CD4-positive, alpha-beta T cell treated with Interleukin-6 at 100 ng/mL for 8 hours (primary cell): ENCODE measurements around the gene SSTR1.
"Not testable (repeated sequence)": the region's sequence is repeated elsewhere in the genome, so short reads cannot be mapped to it uniquely, and the experiment has no call there.

Experiments
- DNase-seq: peaks from one replicate; pipeline ENCODE4 v3.0.0-alpha.2; 2020; ENCODE audit warnings: mixed read lengths, low spot score

Gene SSTR1

GRCh38 chr14:38207736-38208617, at the start of gene SSTR1:
SSTR1 (plus strand) TSS chr14:38207904; CDS start chr14:38209390, 1,486 bp downstream.
- DNase-seq: no peak

DNA sequence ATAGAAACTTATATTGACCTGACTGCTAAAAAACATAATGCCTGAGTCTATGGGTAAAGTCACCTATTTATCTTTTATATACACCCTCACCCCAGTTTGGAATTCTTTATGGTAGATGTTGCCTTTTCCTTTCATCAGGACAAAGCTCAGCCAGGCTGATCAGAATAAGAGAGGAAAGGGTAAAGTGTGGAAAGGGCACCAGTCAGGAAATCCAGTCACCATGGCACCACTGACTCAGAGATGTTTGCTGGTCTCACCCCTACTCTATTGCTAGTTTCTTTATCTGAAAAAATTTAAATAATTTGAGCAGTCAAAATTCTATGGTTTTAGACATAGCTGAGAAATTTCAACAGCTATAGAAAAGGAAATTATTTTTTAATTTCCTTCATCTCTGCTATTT, 49.2 kb upstream of the SSTR1 start:
- no peak for DNase-seq

DNA sequence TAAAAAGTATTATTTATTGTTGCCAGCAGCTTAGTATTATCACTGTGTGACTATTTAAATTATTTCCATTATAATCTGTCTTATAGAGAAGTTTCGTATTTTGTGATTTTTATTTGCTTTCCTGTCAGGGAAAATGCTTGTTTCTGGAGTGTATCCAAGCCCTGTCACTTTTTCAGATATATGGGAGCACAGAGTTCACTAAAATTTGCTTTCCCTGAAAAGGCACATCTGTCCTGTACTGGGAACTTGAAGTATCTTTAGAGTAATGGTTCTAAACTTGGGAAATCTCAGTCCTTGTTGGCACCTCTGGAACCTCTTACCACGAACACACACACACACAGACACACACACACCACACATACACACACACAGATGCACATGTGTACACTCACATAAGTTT, 39.3 kb upstream of the SSTR1 start:
- no peak for DNase-seq

- DNase-seq: no peak
These were observed 36.5 kb upstream of the SSTR1 start for GRCh38 chr14:38171197-38171596.

- DNase-seq: no peak
These were observed 33.0 kb upstream of the SSTR1 start for GRCh38 chr14:38174711-38175110.

DNA sequence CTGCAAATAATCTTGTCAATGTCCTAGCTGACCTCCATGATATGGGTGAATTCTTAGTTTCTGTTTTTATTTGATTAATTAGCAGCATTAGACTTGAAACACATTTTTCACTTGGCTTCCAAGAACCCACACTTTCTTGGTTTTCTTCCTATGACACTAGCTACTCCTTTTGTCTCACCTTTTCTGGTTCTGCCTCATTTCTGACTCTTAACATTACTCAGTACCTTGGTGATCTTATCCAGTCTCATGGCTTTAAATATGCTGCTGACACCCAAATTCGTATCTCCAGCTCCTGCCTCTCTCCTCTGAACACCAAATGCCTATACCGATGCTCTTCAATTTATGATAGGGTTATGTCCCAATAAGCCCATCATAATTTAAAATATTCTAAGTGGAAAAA, 32.0 kb upstream of the SSTR1 start:
- no peak for DNase-seq

DNA sequence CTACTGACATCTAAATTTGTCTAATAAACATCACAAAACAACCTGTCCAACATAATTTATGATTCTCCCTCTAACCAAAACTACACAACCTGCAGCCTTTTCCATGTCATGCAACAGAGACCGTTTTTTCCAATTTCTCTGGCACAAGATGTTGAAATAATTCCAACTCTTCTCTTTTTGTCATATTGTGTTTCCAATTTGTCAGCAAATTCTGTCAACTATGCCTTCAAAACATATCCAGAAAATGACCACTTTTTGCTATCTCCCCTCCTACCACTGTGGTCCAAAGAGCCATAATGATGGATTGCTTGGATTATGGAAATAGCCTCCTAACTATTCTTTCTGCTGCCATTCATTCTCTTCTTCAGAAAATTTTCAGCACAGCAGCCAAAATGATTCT, 31.3 kb upstream of the SSTR1 start:
- DNase-seq: no peak

GRCh38 chr14:38184132-38184531, 23.6 kb upstream of the SSTR1 start:
- no peak for DNase-seq

GRCh38 chr14:38185671-38186070, 22.0 kb upstream of the SSTR1 start:
- DNase-seq: no peak

GRCh38 chr14:38186216-38186615, 21.5 kb upstream of the SSTR1 start:
- no peak for DNase-seq

GRCh38 chr14:38187528-38187927, 20.2 kb upstream of the SSTR1 start:
- no peak for DNase-seq

DNA sequence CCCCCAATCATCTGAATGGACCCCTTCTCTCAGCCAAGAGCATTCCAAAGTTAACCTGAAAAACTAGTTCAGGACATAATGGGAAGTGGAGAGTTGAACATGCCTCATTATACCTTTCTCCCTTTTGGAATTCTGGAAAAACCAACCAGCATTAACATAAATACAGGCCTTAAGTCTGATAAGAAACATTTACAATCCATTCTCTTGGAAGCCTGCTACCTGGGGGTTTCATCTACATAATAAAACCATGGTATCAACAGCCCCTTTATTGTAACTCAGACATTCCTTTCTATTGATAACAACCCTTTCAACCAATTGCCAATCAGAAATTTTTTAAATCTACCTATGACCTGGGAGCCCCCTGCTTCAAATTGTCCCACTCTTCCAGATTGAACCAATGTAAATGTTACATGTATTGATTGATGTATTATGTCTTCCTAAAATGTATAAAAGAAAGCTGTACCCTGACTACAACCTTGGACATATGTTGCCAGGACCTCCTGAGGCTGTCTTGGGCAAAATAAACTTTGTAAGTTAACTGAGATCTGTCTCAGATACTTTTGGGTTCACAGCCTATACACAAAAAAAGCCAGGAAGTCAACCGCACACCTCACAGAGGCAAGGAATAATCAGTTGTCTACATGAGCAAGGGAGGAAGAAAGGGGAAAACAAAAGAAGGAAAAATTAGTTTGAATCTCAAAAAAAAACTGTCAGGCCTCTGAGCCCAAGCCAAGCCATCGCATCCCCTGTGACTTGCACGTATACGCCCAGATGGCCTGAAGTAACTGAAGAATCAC, 17.6 kb upstream of the SSTR1 start:
- DNase-seq: no peak

DNA sequence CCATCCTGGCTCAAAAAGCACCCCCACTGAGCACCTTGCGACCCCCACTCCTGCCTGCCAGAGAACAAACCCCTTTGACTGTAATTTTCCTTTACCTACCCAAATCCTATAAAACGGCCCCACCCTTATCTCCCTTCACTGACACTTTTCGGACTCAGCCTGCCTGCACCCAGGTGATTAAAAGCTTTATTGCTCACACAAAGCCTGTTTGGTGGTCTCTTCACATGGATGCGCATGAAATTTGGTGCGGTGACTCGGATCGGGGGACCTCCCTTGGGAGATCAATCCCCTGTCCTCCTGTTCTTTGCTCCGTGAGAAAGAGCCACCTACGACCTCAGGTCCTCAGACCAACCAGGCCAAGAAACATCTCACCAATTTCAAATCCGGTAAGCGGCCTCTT, 16.9 kb upstream of the SSTR1 start:
- not testable (repeated sequence) for DNase-seq

GRCh38 chr14:38191491-38191890, 16.2 kb upstream of the SSTR1 start:
- not testable (repeated sequence) for DNase-seq

DNA sequence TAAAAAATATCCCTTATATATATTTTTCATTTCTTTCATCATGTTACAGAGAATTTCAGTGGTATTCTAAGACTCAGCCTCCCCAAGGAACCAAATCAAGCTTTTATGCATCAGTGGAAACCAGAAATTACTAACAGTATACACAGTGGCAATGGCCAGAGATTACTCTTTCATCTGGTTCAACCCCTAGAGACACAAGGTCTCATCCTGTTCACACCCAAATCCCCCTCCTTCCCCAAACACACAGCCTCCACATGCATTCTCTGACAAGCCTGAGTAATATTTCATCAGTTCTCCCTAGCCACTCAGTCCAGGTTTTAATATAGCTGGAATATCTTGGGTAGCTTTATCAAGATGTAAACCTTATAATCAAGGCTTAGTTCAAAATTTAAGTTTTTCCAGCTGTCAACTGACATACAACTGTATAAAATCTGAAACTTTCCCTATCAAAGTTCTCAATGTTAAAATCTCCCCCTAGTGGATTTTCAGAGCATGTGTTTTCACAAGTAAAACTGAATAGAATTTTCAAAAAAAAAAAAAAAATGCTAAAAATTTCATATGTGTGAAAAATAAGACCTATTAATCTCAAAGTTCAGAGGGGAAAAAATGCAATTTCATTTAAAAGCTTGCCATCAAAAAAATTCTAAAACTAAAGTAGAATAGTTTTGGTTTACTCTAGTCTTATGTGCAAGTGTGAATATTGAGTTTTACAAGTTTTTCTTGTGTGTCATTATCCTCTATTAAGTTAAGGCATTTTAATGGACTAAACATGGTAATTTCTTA, 10.5 kb upstream of the SSTR1 start:
- DNase-seq: no peak

DNA sequence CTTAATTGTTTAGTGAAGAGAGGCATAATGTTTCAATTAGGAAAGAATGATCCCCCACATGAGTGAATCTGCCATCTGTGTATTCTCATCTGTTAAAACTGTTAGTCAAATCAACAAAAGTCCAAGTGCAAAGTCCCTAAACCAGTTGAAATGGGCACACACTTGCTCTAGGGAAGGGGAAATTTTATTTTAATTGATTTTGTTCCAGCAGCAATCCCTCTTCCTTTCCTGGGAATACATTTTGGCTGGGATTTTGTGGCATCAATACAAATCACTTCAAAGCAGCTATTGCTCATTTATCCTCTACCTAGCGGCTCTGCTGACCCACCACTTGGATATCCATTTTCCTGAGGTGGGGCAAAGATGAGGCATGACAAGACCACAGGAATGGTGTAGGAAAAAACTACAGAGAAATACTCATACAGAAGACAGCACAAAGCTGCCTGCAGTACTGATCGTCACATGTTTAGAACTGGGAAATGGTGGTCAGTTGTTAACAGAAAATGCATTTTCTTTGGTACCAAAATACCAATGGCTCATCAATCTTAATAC, 9.8 kb upstream of the SSTR1 start:
- DNase-seq: no peak

DNA sequence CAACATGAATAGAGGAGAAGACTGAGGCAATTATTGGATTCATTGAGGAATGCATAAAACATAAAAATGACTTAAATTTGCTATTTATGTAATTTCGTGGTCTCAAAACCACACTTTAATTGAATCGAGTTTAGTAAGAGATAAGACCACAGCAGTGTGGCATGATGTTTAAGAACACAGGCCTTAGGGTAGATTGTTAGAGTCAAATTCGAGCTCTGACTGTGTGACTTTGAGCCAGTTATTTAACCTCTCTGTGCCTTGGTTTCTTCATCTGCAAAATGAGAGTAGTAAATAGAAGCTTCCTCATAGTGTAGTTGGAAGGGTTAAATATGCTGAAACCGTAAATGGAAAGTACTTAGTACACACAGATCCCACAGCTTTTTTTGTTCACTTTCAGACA, 9.3 kb upstream of the SSTR1 start:
- no peak for DNase-seq

- DNase-seq: no peak
These were observed 8.6 kb upstream of the SSTR1 start for GRCh38 chr14:38199076-38199475.

DNA sequence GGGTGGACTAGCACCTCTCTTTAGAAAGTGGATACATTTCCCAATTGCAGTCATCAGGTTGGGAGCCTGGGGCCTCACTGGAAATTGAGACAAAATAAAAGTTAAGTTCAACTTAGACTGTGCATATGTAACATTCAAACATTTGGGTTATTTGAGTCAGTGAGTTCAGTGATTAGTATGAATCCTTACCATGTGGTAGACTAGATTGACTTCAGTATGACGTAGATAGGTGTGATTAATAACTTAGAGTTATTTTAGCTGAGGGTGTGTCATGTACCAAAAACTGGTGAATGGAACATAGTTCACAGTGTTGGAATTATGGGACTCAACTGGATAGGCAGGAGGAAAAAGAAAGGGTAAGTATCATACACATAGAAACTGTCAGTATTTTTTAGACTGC, 8.0 kb upstream of the SSTR1 start:
- no peak for DNase-seq

DNA sequence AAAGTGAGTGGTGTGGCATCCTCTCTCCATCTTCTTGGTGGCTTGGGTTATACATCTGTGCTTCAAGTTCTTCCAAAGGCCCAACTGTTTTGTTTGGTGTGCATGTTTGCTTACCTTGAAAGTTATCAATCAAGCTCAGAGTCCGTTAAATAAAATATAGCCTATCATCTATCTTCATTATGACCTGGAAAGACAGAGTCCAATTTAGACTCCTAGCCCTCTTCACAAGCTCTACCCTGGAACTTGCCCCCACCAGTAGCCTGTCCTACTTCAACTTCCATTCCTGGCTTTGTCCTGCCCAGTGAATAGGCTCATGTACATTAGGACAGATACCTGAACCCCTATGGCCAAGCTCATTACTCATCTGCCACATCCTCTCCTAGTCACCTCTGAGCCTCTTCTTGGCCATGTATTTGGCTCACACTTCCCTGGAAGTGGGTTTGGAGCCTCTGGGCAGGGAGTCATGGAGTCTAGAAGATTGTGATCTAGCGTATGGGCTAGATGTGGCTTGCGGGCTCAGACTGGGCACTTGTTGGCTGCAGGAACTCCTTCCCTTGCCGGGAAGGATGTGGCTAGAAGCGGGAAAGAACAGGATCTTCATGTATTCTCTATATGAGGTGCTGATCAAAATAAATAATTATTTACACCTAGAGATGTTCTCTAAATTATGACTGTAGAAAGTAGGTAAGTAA, 6.4 kb upstream of the SSTR1 start:
- DNase-seq: no peak

DNA sequence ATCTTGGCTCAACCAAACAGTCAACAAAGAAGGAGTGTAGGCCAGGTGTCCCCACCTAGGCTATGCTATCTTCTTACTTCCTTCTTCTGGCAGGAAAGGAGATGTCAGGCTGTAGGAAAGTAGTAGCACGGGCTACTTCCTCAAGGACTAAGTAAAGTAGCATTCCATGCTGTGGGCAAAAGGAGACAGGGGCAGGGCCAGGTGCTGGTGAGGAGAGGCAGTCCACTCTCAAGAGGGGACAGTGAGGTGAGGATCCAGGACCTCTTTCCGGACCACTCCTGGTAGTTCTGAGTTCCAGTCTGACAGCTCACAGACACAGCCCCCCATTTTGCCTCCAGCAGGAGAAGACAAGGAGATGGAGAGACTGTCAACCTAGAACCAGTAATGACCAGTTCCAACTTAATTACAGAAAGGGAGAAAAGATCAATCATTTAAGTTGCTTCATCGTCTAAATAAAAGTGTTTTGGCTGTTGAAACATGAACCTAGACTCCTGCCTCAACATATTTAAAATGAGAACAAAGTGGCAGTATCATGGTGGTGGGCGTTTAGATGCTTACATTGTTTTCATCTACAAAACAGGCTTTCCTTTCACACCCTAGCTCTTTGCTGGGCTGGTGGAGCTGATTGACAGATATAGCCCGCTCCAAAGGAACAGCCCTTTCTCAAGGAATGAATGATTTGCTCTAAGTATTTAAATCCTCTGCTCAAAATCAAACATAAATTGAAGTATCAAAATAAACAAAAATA, 5.1 kb upstream of the SSTR1 start:
- no peak for DNase-seq
